Skin epidermis (tissue), 12 donors: ENCODE data around the gene SPTSSB.
A peak's percentile ranks its signal among the peaks of the same experiment; 100 is the strongest.

ENCODE experiments used
- H3K27ac ChIP-seq, 21 experiments: fragments of 200-600 bp; sonication (generic) in 11 of 21; one replicate each; pipeline ENCODE4 v1.5.0; 2020; ENCODE audit warnings: mild to moderate bottlenecking in 3 of 21, inconsistent platforms in 2 of 21, moderate library complexity in 2 of 21
- H3K4me3 ChIP-seq, 7 experiments: fragments of 200-600 bp; sonication (generic) in 2 of 7; one replicate each; pipeline ENCODE4 v1.5.0; 2020; ENCODE audit warnings: inconsistent platforms in 2 of 7, mild to moderate bottlenecking in 2 of 7, moderate library complexity in 1 of 7

The SPTSSB gene

GRCh38 chr3:161393803-161394202 is 22.5 kb upstream of the SPTSSB start:
- H3K27ac ChIP-seq: no peak overlapping the region
- no peak overlapping the region for H3K4me3 ChIP-seq

DNA sequence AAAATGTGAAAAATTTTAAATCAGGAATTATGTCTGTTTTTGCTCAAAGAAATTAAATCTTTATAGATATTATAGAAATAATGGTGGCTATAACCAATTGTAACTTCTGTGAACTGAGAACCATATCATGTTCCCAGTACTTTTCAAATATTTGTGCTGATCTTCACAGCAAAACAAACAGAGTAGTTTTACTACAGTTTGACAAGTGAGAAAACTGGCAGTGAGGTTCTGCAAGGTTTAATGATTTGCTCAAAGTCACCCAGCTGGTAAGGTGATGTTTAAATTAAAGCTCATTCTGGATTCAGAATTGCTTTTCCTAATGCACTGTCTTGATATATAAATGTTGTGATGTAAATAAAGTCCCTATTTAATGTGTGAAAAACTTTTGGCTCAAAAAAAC is 22.0 kb upstream of the SPTSSB start:
- H3K27ac ChIP-seq: no peak overlapping the region

DNA sequence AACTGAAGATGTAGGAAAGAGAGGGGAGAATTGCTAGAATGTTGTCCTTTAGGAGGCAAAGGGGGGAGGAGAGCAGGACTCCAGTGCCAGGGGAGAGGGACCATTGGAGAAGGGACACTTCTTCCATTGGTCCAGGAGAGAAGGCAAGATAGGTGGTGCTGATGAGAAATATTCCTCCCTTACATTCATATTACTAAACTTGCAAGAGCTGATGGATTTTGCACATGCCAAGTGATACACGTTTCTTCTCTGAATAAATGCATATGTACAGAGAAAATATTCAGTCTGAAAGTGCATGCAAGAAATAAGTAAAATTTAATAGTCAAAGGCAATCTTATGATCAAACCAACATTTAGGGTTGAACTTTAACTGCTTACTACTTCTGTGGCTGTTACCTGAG is 21.5 kb upstream of the SPTSSB start:
- no peak overlapping the region for H3K27ac ChIP-seq
- no peak overlapping the region for H3K4me3 ChIP-seq

More for the DNA sequence above, 22.0 kb upstream of the SPTSSB start:
- H3K4me3 ChIP-seq: no peak overlapping the region

GRCh38 chr3:161390200-161390599 is 18.9 kb upstream of the SPTSSB start:
- Histone ChIP-seq H3K4me3 (no peak overlapping the region), H3K27ac (no peak overlapping the region)

GRCh38 chr3:161389445-161390035 is 18.2 kb upstream of the SPTSSB start:
- no peak overlapping the region for H3K4me3 ChIP-seq
- peak overlapping the region in 1 of 21 experiments; percentile 14 for H3K27ac ChIP-seq

DNA sequence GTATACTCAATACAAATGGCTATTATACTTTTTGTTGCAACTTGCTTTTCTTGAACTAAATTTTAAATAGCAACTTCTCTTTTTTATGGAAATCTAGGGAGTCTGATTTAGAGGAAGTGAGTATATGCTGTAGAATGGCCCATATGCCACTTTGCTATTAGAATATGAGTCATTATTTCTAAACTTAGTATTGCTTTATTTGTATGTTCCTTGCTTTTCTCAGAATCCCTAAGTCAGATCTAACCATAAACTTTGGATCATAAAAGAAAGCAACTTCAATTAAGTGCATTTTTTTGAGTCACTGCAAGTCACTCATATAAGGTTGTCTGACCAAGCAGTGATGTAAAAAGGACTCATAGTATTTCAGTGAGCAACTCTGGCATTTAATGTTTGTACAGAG is 17.5 kb upstream of the SPTSSB start:
- peak overlapping the region in 1 of 21 experiments; percentile 14 for H3K27ac ChIP-seq

DNA sequence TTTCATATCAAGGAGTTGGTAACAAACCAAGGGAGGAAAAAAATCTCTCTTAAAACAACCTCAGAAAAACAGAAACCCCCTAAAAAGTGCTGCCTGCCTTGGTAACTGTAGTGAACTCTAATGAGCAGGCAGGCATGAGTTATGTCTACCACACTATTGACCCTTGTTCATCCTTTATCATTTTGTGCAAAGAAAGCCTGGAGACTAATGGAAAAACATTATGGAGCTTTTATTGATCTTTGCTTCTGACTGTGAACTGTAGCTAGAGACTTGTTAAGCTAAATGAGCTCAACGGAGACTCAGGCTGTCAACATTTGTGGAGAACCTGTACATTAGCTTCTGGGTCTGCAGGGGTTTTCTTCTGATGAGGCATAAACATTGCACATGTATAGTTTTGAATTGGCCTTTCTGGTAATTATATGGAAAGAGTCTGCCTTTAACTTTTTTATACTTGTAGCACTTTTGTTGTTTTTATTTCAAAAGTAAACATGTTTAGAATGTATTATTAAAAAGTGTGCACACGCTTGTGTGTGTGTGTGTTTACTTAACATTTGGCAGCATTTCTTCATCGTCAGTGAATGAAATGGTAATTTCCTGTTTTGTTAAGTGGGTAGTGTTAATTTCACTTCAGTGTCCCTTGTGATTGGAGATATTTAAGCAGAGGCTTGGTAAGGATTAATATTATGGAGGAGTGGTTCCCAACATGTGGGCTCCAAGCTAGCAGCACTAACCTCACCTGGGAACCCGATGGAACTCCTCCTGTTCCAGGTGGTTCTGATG is 15.9 kb upstream of the SPTSSB start:
- Histone ChIP-seq H3K4me3 (no peak overlapping the region), H3K27ac (no peak overlapping the region)

More for the DNA sequence above, 17.5 kb upstream of the SPTSSB start:
- H3K4me3 ChIP-seq: no peak overlapping the region

- Histone ChIP-seq H3K27ac (peak overlapping the region in 19 of 21 experiments; percentile 3 to 86 (median 72)), H3K4me3 (peak overlapping the region; percentile 30 to 55 (median 38))
Measured at GRCh38 chr3:161372321-161373260, 1.3 kb upstream of the SPTSSB start.

DNA sequence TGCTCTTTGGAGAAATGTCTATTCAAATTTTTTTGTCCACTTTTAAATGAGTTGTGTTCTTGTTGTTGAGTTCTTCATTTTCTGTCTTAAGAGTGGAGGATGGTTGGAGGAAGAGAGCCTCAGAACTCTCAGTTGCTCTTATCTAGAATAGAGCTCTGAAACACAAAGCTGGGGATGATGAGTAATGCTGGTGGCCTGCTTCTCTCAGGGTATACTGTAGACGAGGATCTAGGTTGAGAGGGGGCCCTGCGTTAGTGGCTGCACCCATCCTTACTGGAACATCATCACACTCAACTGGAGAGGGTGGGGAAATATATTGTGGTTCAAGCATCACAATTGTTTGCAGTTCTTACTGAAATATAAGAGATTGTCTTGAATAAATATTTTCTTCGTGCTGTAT is 1.8 kb downstream of the SPTSSB start:
- H3K27ac ChIP-seq: no peak overlapping the region

GRCh38 chr3:161366094-161366493 is 5.2 kb downstream of the SPTSSB start:
- Histone ChIP-seq H3K27ac (no peak overlapping the region), H3K4me3 (no peak overlapping the region)

More for the DNA sequence above, 1.8 kb downstream of the SPTSSB start:
- H3K4me3 ChIP-seq: no peak overlapping the region

DNA sequence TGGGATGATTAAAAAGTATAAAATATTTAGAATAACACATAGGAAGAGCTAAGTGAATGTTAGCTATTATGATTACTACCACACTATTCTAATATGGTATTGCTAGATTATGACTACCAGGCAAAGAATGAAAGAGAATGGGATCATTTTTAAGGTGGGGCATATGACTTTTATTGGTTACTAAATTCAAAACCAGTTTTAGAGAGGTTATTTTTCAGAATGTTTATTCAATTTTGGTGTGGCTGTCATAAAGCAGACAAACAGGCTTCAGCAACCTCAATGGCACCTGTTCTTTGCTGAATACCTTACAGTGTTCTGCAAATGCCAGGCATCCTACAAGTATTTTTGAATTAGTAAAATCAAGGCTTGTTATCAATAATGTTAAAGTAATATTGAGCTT is 12.8 kb downstream of the SPTSSB start:
- Histone ChIP-seq H3K4me3 (no peak overlapping the region), H3K27ac (peak overlapping the region in 1 of 21 experiments; percentile 38)

DNA sequence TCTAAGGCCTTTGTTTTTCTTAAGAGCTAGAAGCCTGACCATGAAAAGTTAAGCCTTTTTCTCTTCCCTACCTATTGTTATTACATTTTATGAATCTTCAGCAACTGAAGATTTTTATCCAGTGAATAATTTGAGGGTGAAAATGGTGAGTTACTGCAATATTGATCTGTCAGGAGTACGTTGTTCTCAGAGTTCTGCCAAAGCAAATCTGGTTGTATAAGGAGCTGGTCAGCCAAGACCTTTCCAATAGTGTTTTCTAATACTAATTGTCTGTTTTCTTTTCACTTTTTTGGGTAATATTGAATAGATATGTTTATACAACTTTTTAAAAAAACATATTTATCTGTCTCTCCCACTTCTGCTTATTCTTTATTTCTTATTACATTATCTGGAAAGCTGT is 15.0 kb downstream of the SPTSSB start:
- Histone ChIP-seq H3K27ac (peak overlapping the region in 1 of 21 experiments; percentile 37), H3K4me3 (no peak overlapping the region)

DNA sequence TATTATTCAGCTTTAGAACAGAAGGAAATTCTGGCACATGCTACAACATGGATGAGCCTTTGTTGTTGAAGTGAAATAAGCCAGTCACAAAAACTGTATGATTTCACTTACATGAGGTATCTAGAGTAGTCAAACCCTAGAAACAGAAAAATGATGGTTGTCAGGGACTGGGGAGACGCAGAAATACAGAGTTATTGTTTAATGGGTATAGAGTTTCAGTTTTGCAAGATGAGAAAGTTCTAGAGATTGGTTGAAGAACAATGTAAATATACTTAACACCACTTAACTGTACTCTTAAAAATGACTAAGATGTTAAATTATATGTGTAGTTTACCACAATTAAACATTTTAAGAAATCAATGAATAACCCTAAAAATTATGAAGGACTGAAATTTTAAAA is 15.8 kb downstream of the SPTSSB start:
- Histone ChIP-seq H3K27ac (peak overlapping the region in 1 of 21 experiments; percentile 3), H3K4me3 (no peak overlapping the region)

- no peak overlapping the region for H3K4me3 ChIP-seq
Measured at GRCh38 chr3:161354554-161354953, 16.8 kb downstream of the SPTSSB start.

GRCh38 chr3:161351330-161351729 is 20.0 kb downstream of the SPTSSB start:
- H3K4me3 ChIP-seq: no peak overlapping the region
- peak overlapping the region in 5 of 21 experiments; percentile 11 to 81 (median 50) for H3K27ac ChIP-seq

More at GRCh38 chr3:161354554-161354953, 16.8 kb downstream of the SPTSSB start:
- H3K27ac ChIP-seq: no peak overlapping the region

DNA sequence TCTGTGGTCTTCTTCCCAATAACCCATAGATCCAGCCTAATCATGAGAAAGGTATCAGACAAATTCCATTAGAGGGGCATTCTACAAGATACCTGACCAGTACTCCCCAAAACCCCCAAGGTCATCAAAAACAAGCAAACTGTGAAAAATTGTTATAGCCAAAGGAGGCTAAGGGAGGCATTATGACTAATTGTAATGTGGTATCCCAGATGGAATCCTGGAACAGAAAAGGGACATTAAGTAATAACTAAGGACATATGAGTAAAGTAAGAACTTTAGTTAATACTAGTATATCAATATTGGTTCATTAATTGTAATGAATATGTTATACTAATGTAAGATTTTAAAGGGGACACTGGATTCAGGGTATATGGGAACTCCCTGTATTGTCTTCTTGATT is 20.4 kb downstream of the SPTSSB start:
- Histone ChIP-seq H3K27ac (peak overlapping the region in 13 of 21 experiments; percentile 6 to 81 (median 37)), H3K4me3 (no peak overlapping the region)

DNA sequence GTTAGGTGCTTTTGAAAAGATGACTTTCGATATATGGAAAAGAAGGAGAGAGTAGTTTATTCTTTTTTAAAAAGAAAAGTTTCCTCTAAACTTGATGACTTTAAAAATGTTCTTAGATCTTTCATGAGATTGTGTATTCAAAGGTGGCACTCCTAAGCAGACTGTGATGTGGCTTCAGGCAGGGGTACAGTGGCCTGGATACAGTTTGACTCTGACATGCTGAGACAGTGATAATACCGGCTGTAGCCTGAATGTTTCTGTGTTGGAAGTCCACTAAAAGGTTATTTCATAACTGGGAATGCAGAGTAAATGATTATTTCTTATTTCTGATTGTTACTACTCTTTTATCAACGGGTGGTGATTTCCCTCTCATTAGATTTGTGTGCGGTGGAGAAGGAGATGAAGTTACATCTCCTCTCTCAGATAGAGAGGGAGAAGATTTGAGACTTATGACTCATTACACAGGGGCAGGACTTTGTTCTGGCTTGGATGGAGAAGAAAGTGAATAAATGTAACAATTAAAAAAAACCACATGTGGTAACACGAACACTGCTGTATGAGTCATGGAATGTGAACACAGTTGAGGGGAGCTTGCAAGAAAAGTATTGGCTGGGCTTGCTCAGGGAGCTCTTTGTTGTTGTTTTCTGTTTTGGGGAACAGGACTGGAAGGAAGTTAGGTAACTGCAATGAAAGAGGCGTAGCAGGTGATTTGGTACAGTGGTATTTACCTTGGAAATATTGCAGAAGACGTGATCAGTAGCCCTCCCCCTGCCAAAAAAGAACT is 21.6 kb downstream of the SPTSSB start:
- Histone ChIP-seq H3K4me3 (no peak overlapping the region), H3K27ac (peak overlapping the region in 16 of 21 experiments; percentile 11 to 81 (median 52))

DNA sequence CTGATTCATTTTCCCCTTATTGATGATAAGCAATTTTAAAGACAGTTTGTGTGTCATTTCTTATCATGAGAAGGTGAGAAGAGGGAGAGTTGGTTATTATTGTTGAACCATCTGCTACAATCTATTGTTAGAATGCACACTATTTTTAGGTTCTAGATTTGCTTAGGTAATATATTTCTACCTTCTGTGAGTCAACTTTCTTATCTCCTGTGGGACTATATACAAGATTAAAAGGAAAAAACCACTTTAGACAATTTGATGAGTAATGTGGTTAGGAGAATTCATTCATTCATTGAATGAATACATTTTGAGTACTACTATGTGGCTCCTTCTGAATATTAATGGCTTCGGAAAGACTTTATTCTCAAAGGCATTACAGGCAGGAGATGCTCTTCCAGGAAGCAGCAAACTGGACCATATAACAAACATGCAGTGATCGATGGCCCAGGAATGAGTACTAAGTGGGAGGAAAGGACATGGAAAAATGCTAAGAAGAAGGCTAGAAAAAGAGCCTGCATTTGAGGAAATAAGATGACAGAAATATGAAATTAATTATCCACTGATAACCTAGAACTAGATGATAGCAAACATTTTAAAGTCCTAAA is 22.4 kb downstream of the SPTSSB start:
- Histone ChIP-seq H3K27ac (peak overlapping the region in 16 of 21 experiments; percentile 11 to 81 (median 41)), H3K4me3 (no peak overlapping the region)

DNA sequence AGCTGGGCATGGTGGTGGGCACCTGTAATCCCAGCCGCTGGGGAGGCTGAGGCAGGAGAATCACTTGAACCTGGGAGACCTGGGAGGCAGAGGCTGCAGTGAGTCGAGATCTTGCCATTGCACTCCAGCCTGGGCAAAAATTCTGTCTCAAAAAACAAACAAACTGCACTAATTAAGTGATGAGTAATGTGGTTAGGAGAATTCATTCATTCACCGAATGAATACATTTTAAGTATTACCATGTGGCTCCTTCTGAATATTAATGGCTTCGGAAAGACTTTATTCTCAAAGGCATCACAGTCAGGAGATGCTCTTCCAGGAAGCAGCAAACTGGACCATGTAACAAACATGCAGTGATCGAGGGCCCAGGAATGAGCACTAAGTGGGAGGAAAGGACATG is 23.6 kb downstream of the SPTSSB start:
- Histone ChIP-seq H3K4me3 (no peak overlapping the region), H3K27ac (peak overlapping the region in 3 of 21 experiments; percentile 17 to 71 (median 34))
